ENCODE measurements around the gene TUBAL3.

- TF ChIP-seq CTCF (conservative IDR thresholded peaks at IDR 0.05) = no peak
- no peak for TF ChIP-seq EZH2 (IDR thresholded peaks at IDR 0.05; ENCODE audit: low read depth)
These were observed 39.7 kb downstream of the TUBAL3 start, which contains the start of gene UCN3 for GRCh38 chr10:5364890-5365338.
